Thyroid gland (tissue), 4 donors: Measurements from ENCODE around the gene GCA.

Experiments used
- POLR2A ChIP-seq, 2 donors: fragments of 450-650 bp; IDR thresholded peaks; one replicate each; pipeline ENCODE4 v1.6.1; 2017; ENCODE audit warnings: antibody characterized with exemption in 2 of 2, mild to moderate bottlenecking in 2 of 2, moderate library complexity in 1 of 2
- TF ChIP-seq, protein P1 (sequence below), 6 experiments: fragments of 200-600 bp in 3 of 6; fragments of 450-650 bp in 3 of 6; sonication (generic) in 3 of 6; IDR thresholded peaks; one replicate each; pipeline ENCODE4 v1.5.1; 2016 to 2019; ENCODE audit warnings: antibody characterized with exemption in 6 of 6, mild to moderate bottlenecking in 2 of 6, inconsistent platforms in 1 of 6, moderate library complexity in 1 of 6

GRCh38 chr2:162327806-162328205 is 16.1 kb upstream of the GCA start:
- no peak for TF ChIP-seq POLR2A (IDR thresholded peaks at IDR 0.05)
- TF ChIP-seq, protein P1, sequence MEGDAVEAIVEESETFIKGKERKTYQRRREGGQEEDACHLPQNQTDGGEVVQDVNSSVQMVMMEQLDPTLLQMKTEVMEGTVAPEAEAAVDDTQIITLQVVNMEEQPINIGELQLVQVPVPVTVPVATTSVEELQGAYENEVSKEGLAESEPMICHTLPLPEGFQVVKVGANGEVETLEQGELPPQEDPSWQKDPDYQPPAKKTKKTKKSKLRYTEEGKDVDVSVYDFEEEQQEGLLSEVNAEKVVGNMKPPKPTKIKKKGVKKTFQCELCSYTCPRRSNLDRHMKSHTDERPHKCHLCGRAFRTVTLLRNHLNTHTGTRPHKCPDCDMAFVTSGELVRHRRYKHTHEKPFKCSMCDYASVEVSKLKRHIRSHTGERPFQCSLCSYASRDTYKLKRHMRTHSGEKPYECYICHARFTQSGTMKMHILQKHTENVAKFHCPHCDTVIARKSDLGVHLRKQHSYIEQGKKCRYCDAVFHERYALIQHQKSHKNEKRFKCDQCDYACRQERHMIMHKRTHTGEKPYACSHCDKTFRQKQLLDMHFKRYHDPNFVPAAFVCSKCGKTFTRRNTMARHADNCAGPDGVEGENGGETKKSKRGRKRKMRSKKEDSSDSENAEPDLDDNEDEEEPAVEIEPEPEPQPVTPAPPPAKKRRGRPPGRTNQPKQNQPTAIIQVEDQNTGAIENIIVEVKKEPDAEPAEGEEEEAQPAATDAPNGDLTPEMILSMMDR (IDR thresholded peaks at IDR 0.05): no peak
